B cell (primary cell): ENCODE results near the gene TENT5C.

Experiments used
- EZH2 ChIP-seq: IDR thresholded peaks from 2 replicates; pipeline ENCODE4 v1.6.1; 2012; ENCODE audit warnings: borderline replicate concordance, low read depth, mild to moderate bottlenecking, moderate library complexity, low read length; ENCODE audit not compliant: insufficient read depth, poor library complexity, severe bottlenecking
- TF ChIP-seq, protein P1 (sequence below): fragments of 200-600 bp; IDR thresholded peaks from one replicate; pipeline ENCODE4 v1.8.0; 2022; ENCODE audit warnings: antibody characterized with exemption, mild to moderate bottlenecking

DNA sequence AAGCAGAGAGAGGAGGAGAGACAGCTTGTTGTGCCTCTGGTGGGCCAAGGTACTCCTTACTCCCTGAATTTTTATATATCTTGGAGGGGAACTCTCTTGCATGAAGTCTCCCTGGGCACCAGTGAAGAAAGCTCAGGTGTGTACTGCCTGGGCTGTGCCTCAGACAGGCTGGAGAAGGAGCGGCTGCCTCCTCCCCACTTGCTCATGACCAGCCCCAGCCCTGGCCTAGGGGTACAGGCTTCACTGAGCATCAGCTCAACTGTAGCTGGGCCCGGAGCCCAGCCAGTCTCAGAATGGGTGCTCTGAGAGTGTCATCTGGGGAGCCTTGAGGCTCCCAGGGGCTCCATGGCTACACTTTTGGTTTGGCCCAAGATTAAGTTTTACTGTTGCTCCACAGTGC is 44.8 kb upstream of the TENT5C start:
- TF ChIP-seq, protein P1, sequence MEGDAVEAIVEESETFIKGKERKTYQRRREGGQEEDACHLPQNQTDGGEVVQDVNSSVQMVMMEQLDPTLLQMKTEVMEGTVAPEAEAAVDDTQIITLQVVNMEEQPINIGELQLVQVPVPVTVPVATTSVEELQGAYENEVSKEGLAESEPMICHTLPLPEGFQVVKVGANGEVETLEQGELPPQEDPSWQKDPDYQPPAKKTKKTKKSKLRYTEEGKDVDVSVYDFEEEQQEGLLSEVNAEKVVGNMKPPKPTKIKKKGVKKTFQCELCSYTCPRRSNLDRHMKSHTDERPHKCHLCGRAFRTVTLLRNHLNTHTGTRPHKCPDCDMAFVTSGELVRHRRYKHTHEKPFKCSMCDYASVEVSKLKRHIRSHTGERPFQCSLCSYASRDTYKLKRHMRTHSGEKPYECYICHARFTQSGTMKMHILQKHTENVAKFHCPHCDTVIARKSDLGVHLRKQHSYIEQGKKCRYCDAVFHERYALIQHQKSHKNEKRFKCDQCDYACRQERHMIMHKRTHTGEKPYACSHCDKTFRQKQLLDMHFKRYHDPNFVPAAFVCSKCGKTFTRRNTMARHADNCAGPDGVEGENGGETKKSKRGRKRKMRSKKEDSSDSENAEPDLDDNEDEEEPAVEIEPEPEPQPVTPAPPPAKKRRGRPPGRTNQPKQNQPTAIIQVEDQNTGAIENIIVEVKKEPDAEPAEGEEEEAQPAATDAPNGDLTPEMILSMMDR = no peak
- no peak for TF ChIP-seq EZH2
